GM12878 (cell line): ENCODE measurements around the gene ITPKB. TPM values are rescaled to one million over a fixed set of nuclear protein-coding genes. Genes with fewer than 3 reads are reported as not detected.
"Not testable (repeated sequence)": the region's sequence is repeated elsewhere in the genome, so short reads cannot be mapped to it uniquely, and the experiment has no call there.

ENCODE experiments used
- ATAC-seq: fragments of 200-7000 bp; cut with Tn5 transposase; 3 replicates; pipeline ENCODE4 v1.9.1; 2020; ENCODE audit warnings: mild to moderate bottlenecking, moderate library complexity
- BruUV-seq: library from RNA; stranded (reverse); fragments of 400-500 nt; replicated peaks from 2 replicates; lab custom pipeline; 2021; lab: Mats Ljungman, UMichigan
- CTCF ChIA-PET: fragments of 300-600 bp; sonication (Branson Sonifier 250); formaldehyde crosslinking; extraction: SDS; loops from one replicate; lab custom pipeline; 2021; ENCODE audit warnings: inconsistent platforms; lab: Yijun Ruan, JAX
- POLR2A ChIA-PET: fragments of 350-600 bp; formaldehyde crosslinking; extraction: SDS; loops from one replicate; lab custom pipeline; 2021; ENCODE audit warnings: inconsistent platforms; lab: Charles Lee
- RAD21 ChIA-PET: fragments of 300-600 bp; sonication (Branson Sonifier 250); formaldehyde crosslinking; loops from one replicate; lab custom pipeline; 2023; ENCODE audit warnings: antibody characterized with exemption; ENCODE audit not compliant: unreplicated experiment; lab: Charles Lee
- SMC1A ChIA-PET: fragments of 300-600 bp; sonication (Branson Sonifier 250); formaldehyde crosslinking; loops from one replicate; lab custom pipeline; 2023; ENCODE audit not compliant: unreplicated experiment, uncharacterized antibody; lab: Charles Lee
- DNase-seq: peaks from one replicate; pipeline ENCODE4 v3.0.0-alpha.2; 2011; ENCODE audit warnings: low read depth, low spot score
- FAIRE-seq: peaks from 3 replicates; lab custom pipeline; 2011; peaks lifted over from hg19 to GRCh38; lab: Jason Lieb, UNC
- H2AFZ ChIP-seq: 2 replicates; pipeline ENCODE4 v1.6.0; 2011; ENCODE audit warnings: low read depth, low read length, control low read depth; ENCODE audit not compliant: control insufficient read depth
- H3K27ac ChIP-seq: 2 replicates; pipeline ENCODE4 v1.5.1; 2011; ENCODE audit warnings: control low read depth; ENCODE audit not compliant: control insufficient read depth, insufficient read depth
- H3K27me3 ChIP-seq, 2 experiments: replicated peaks in 1 of 2; 2 replicates each; pipeline versions ENCODE4 v1.6.0 to v1.6.1; 2011; ENCODE audit warnings: low read length in 1 of 2; ENCODE audit not compliant: control insufficient read depth in 2 of 2, insufficient read depth in 2 of 2
- H3K36me3 ChIP-seq, 2 experiments: 2 replicates each; pipeline ENCODE4 v1.5.1; 2011; ENCODE audit warnings: low read length in 1 of 2; ENCODE audit not compliant: control insufficient read depth in 2 of 2, insufficient read depth in 2 of 2
- H3K4me1 ChIP-seq: 2 replicates; pipeline ENCODE4 v1.6.1; 2011; ENCODE audit warnings: mild to moderate bottlenecking, low read length, moderate library complexity, mixed read lengths; ENCODE audit not compliant: control insufficient read depth, insufficient read depth
- H3K4me2 ChIP-seq: 2 replicates; pipeline ENCODE4 v1.6.0; 2011; ENCODE audit warnings: control low read depth; ENCODE audit not compliant: control insufficient read depth, insufficient read depth
- H3K4me3 ChIP-seq: fragments of 200-600 bp; sonication (generic); 2 replicates; pipeline ENCODE4 v1.5.1; 2016
- H3K79me2 ChIP-seq: 2 replicates; pipeline ENCODE4 v1.6.0; 2011; ENCODE audit warnings: low read length; ENCODE audit not compliant: control insufficient read depth, insufficient read depth
- H3K9ac ChIP-seq: 2 replicates; pipeline ENCODE4 v1.8.0; 2011; ENCODE audit warnings: low read length, control low read depth, mixed read lengths; ENCODE audit not compliant: control insufficient read depth, insufficient read depth
- H3K9me3 ChIP-seq: replicated peaks from 3 replicates; pipeline ENCODE4 v1.5.1; 2011; ENCODE audit warnings: mild to moderate bottlenecking, low read length; ENCODE audit not compliant: control insufficient read depth, insufficient read depth
- H4K20me1 ChIP-seq: 2 replicates; pipeline ENCODE4 v1.6.0; 2011; ENCODE audit not compliant: control insufficient read depth, insufficient read depth
- BACH1 ChIP-seq: fragments of 450-650 bp; IDR thresholded peaks from 2 replicates; pipeline ENCODE4 v1.6.1; 2017; ENCODE audit warnings: mild to moderate bottlenecking, borderline replicate concordance
- CHD4 ChIP-seq: fragments of 200-600 bp; sonication (generic); IDR thresholded peaks from 2 replicates; pipeline ENCODE4 v1.6.1; 2016; ENCODE audit warnings: mild to moderate bottlenecking
- CUX1 ChIP-seq: IDR thresholded peaks from 2 replicates; pipeline ENCODE4 v1.6.1; 2012; ENCODE audit warnings: improper control_type of control experiment, low read depth, low read length; ENCODE audit not compliant: insufficient replicate concordance
- IRF4 ChIP-seq: IDR thresholded peaks from 2 replicates; pipeline ENCODE4 v1.6.1; 2011; ENCODE audit warnings: low read depth, low read length
- KDM1A ChIP-seq: fragments of 200-600 bp; sonication (generic); IDR thresholded peaks from 2 replicates; pipeline ENCODE4 v1.6.1; 2016; ENCODE audit warnings: borderline replicate concordance
- LARP7 ChIP-seq: fragments of 450-650 bp; IDR thresholded peaks from 2 replicates; pipeline ENCODE4 v1.6.1; 2017; ENCODE audit warnings: mild to moderate bottlenecking
- NFIC ChIP-seq: IDR thresholded peaks from 2 replicates; pipeline ENCODE4 v1.6.1; 2012; ENCODE audit warnings: low read depth, mild to moderate bottlenecking, inconsistent platforms, low read length, moderate library complexity
- RFX5 ChIP-seq: IDR thresholded peaks from 2 replicates; pipeline ENCODE4 v1.6.1; 2011; ENCODE audit warnings: low read depth, low read length, improper control_type of control experiment
- SMC3 ChIP-seq: IDR thresholded peaks from 2 replicates; pipeline ENCODE4 v1.6.1; 2011; ENCODE audit warnings: low read length, improper control_type of control experiment, borderline replicate concordance
- SREBF2 ChIP-seq: IDR thresholded peaks from 2 replicates; pipeline ENCODE4 v1.6.1; 2012; ENCODE audit warnings: mild to moderate bottlenecking, low read length
- SRF ChIP-seq, 2 experiments: IDR thresholded peaks; 2 replicates each; pipeline ENCODE4 v1.6.1; 2011; ENCODE audit warnings: low read depth in 2 of 2, low read length in 2 of 2, mild to moderate bottlenecking in 1 of 2, moderate library complexity in 1 of 2
- ZNF217 ChIP-seq: fragments of 450-650 bp; IDR thresholded peaks from 2 replicates; pipeline ENCODE4 v1.6.1; 2017; ENCODE audit warnings: antibody characterized with exemption, mild to moderate bottlenecking
- ZNF24 ChIP-seq: fragments of 450-650 bp; IDR thresholded peaks from 2 replicates; pipeline ENCODE4 v1.6.1; 2017; ENCODE audit warnings: antibody characterized with exemption, mild to moderate bottlenecking
- WGBS: methylation state at CpG from one replicate; pipeline ENCODE4 v1.1.6; 2016; ENCODE audit warnings: low lambda C conversion rate; ENCODE audit not compliant: insufficient replicate concordance, insufficient coverage; ENCODE audit errors: missing lambda C conversion rate; 5-methylcytosine and 5-hydroxymethylcytosine counted together
- in situ Hi-C: fragments of 300-500 bp; cut with MboI; formaldehyde crosslinking; loops from 9 replicates; pipeline ENCODE4 v1.14.3; 2018; ENCODE audit warnings: mixed read lengths
- intact Hi-C: fragments of 100-400 bp; cut with micrococcal nuclease; formaldehyde crosslinking; loops from one replicate; pipeline ENCODE4 v1.14.2; 2022; ENCODE audit not compliant: unreplicated experiment
- polyA plus RNA-seq, 11 experiments: library from polyadenylated mRNA; depleted of rRNA in 4 of 11; unstranded in 6 of 11; stranded (reverse) in 5 of 11; fragments of >200 nt; fragmentation: Nextera tagmentation in 4 of 11; fragmentation: Illumina TruSeq in 1 of 11; extraction: Ambion mirVana in 4 of 11; extraction: Trizol in 1 of 11; gene quantifications; 1 replicate in 1 of 11; 2 replicates in 10 of 11; pipeline versions ENCODE4 v1.2.1 to v1.2.3, GENCODE V29; 2011 to 2016; ENCODE audit warnings: inconsistent platforms in 2 of 11, missing spikeins in 2 of 11, low read depth in 1 of 11
- total RNA-seq, 4 experiments: library from RNA; depleted of rRNA in 3 of 4; stranded (reverse); fragments of >200 nt in 3 of 4; fragmentation: Illumina TruSeq in 1 of 4; extraction: Trizol in 1 of 4; gene quantifications; 2 replicates each; pipeline versions ENCODE4 v1.2.1 to v1.2.3, GENCODE V29; 2013 to 2021

The ITPKB gene
- total and polyA plus RNA-seq, 10 of the 15 experiments (the other 5 are each of a cell fraction or from before 2014, with no cell fraction given), result 1.3 to 38.7 (median 12.9) TPM

GRCh38 chr1:226767170-226767569 is 28.1 kb upstream of the ITPKB start:
- H3K36me3 ChIP-seq, ATAC-seq, H3K9me3 ChIP-seq, H3K4me2 ChIP-seq, SMC1A ChIA-PET, H3K9ac ChIP-seq, FAIRE-seq, H3K27me3 ChIP-seq, H2AFZ ChIP-seq, DNase-seq, H3K27ac ChIP-seq, H3K79me2 ChIP-seq, RAD21 ChIA-PET, BruUV-seq, H4K20me1 ChIP-seq, in situ Hi-C loops, intact Hi-C loops, H3K4me3 ChIP-seq: not testable (repeated sequence)
- POLR2A ChIA-PET, result interaction anchor here (0.6 kb wide), 1 partner anchor 47 kb away, joined by 3 read pairs; no protein-coding TSS in a partner anchor
- H3K4me1 ChIP-seq, result peaks cover 31% of the 10 kb centered on the region
- WGBS, result 62% methylated on average over 3 of the region's 3 CpGs
- CTCF ChIA-PET, result interaction anchor here (1.0 kb wide), 1 partner anchor 79 kb away, joined by 3 read pairs; no protein-coding TSS in a partner anchor

DNA sequence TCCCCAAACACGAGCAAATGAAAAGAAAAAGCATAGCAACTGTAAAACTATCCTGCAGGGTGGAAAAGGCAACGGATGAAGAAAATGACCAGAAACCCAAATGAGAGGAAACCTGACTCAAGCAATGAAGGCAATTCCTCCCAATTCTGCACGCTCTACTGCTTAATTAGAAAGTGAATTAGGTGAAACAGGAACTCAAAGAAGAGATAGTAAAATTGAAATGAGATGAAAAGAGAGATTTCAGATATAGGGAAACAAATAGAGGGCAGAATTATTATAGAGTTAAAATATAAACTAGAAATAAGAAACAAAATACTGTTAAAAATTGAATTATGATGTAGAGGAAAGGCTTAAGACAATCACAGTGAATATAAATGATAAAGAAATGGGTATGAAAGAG is 27.5 kb upstream of the ITPKB start:
- POLR2A ChIA-PET, result no interaction called here
- no peaks in the 10 kb centered on the region for H4K20me1 ChIP-seq
- WGBS, result 24% methylated on average over 3 of the region's 3 CpGs
- no peaks in the 10 kb centered on the region for H3K27me3 ChIP-seq
- intact Hi-C loops (no loop called here), in situ Hi-C loops (no loop called here)
- SMC1A ChIA-PET, result interaction anchor here (0.7 kb wide), 1 partner anchor 42 kb away, joined by 3 read pairs; no protein-coding TSS in a partner anchor
- H3K4me2 ChIP-seq, result no peak overlapping the region
- no peaks in the 10 kb centered on the region for H3K36me3 ChIP-seq
- H3K9ac ChIP-seq, result no peak overlapping the region
- peaks cover 3% of the 10 kb centered on the region; the same call in 1 of the 3 replicates for H3K9me3 ChIP-seq
- CTCF ChIA-PET, result no interaction called here
- no peak overlapping the region for H3K4me3 ChIP-seq
- no peaks in the 10 kb centered on the region for H3K79me2 ChIP-seq
- no peak overlapping the region for H3K27ac ChIP-seq
- no peak overlapping the region for H2AFZ ChIP-seq
- no peak for FAIRE-seq
- ATAC-seq, result no peak
- RAD21 ChIA-PET, result no interaction called here
- H3K4me1 ChIP-seq, result peaks cover 31% of the 10 kb centered on the region
- no peak for DNase-seq
- no TSS peak for BruUV-seq
- no peak for TF ChIP-seq NFIC
- TF ChIP-seq ZNF217, result no peak
- TF ChIP-seq SMC3, result no peak
- no peak for TF ChIP-seq LARP7
- no peak for TF ChIP-seq SRF (IDR thresholded peaks at IDR 0.05; ENCODE audit: low read depth in 2 of 2, low read length in 2 of 2)
- no peak for TF ChIP-seq BACH1
- no peak for TF ChIP-seq KDM1A
- no peak for TF ChIP-seq CUX1
- TF ChIP-seq CHD4, result no peak
- TF ChIP-seq IRF4, result no peak
- no peak for TF ChIP-seq SREBF2
- TF ChIP-seq ZNF24, result no peak
- no peak for TF ChIP-seq RFX5
